HEK293 (cell line): Measurements from ENCODE around the gene CP.

ENCODE experiments used
- CTCF ChIA-PET: fragments of 350-600 bp; formaldehyde crosslinking; extraction: SDS; loops from one replicate; lab custom pipeline; 2021; ENCODE audit warnings: antibody characterized with exemption; lab: Yijun Ruan, JAX
- POLR2A ChIA-PET: fragments of 300-600 bp; formaldehyde crosslinking; extraction: SDS; loops from one replicate; lab custom pipeline; 2020; ENCODE audit warnings: antibody characterized with exemption, inconsistent platforms; lab: Yijun Ruan, JAX
- H3K27ac ChIP-seq: fragments of 200-500 bp; sonication (Bioruptor generic); 2 replicates; pipeline ENCODE4 v1.5.1; 2014; ENCODE audit warnings: low read depth, low read length, control low read depth, inconsistent platforms; ENCODE audit errors: extremely low read depth
- H3K36me3 ChIP-seq, 2 experiments: fragments of 200-500 bp in 1 of 2; sonication (Bioruptor generic) in 1 of 2; 1 replicate in 1 of 2; 2 replicates in 1 of 2; pipeline ENCODE4 v1.5.1; 2014 to 2017; ENCODE audit warnings: inconsistent platforms in 2 of 2, low read length in 2 of 2; ENCODE audit not compliant: control insufficient read depth in 2 of 2, insufficient read depth in 1 of 2
- H3K4me1 ChIP-seq: fragments of 200-500 bp; sonication (Bioruptor generic); 2 replicates; pipeline ENCODE4 v1.5.1; 2014; ENCODE audit warnings: mild to moderate bottlenecking, low read length, inconsistent platforms; ENCODE audit not compliant: control insufficient read depth, insufficient read depth
- H3K4me3 ChIP-seq: 2 replicates; pipeline ENCODE4 v1.5.1; 2011; ENCODE audit warnings: low read depth, mild to moderate bottlenecking, control low read depth, low read length, moderate library complexity
- H3K9me3 ChIP-seq: fragments of 200-500 bp; sonication (Bioruptor generic); 2 replicates; pipeline ENCODE4 v1.5.1; 2014; ENCODE audit warnings: low read depth, low read length, inconsistent platforms; ENCODE audit not compliant: control insufficient read depth, insufficient read depth
- GLIS1 ChIP-seq: fragments of 450-650 bp; formaldehyde crosslinking; IDR thresholded peaks from 2 replicates; pipeline ENCODE4 v1.5.1; 2016; ENCODE audit warnings: missing biosample characterization, missing genetic modification characterization
- HOXD13 ChIP-seq: sonication (generic); formaldehyde crosslinking; IDR thresholded peaks from 2 replicates; pipeline ENCODE4 v1.8.0; 2022; ENCODE audit warnings: missing genetic modification reagents, borderline replicate concordance
- IKZF3 ChIP-seq: fragments of 450-650 bp; IDR thresholded peaks from 2 replicates; pipeline ENCODE4 v1.5.0; 2018; ENCODE audit warnings: missing biosample characterization, mild to moderate bottlenecking, missing genetic modification characterization, moderate library complexity
- MYNN ChIP-seq: fragments of 450-650 bp; formaldehyde crosslinking; IDR thresholded peaks from 2 replicates; pipeline ENCODE4 v1.5.1; 2016; ENCODE audit warnings: missing biosample characterization, missing genetic modification characterization, borderline replicate concordance
- YY1 ChIP-seq: fragments of 450-650 bp; formaldehyde crosslinking; IDR thresholded peaks from 2 replicates; pipeline ENCODE4 v1.5.1; 2018; ENCODE audit warnings: missing biosample characterization, missing genetic modification characterization
- ZBTB44 ChIP-seq: fragments of 450-650 bp; IDR thresholded peaks from 2 replicates; pipeline ENCODE4 v1.5.1; 2018; ENCODE audit warnings: missing biosample characterization, mild to moderate bottlenecking, missing genetic modification characterization
- ZEB2 ChIP-seq: fragments of 450-650 bp; formaldehyde crosslinking; IDR thresholded peaks from 2 replicates; pipeline ENCODE4 v1.5.1; 2016; ENCODE audit warnings: missing biosample characterization, missing genetic modification characterization
- ZFP37 ChIP-seq: fragments of 450-650 bp; formaldehyde crosslinking; IDR thresholded peaks from 2 replicates; pipeline ENCODE4 v1.5.1; 2016; ENCODE audit warnings: missing biosample characterization, missing genetic modification characterization
- ZNF114 ChIP-seq: fragments of 450-650 bp; formaldehyde crosslinking; IDR thresholded peaks from 2 replicates; pipeline ENCODE4 v1.5.0; 2017; ENCODE audit warnings: missing biosample characterization, missing genetic modification characterization
- ZNF133 ChIP-seq: fragments of 450-650 bp; formaldehyde crosslinking; IDR thresholded peaks from 2 replicates; pipeline ENCODE4 v1.5.1; 2016; ENCODE audit warnings: missing biosample characterization, missing genetic modification characterization
- ZNF140 ChIP-seq: fragments of 450-650 bp; formaldehyde crosslinking; IDR thresholded peaks from 2 replicates; pipeline ENCODE4 v1.5.1; 2016; ENCODE audit warnings: missing biosample characterization, missing genetic modification characterization
- ZNF292 ChIP-seq: fragments of 450-650 bp; formaldehyde crosslinking; IDR thresholded peaks from 2 replicates; pipeline ENCODE4 v1.5.1; 2016; ENCODE audit warnings: low read depth, missing biosample characterization, missing genetic modification characterization, borderline replicate concordance
- ZNF335 ChIP-seq: fragments of 450-650 bp; formaldehyde crosslinking; conservative IDR thresholded peaks from 2 replicates; pipeline ENCODE4 v1.5.1; 2016; ENCODE audit warnings: missing biosample characterization, missing genetic modification characterization
- ZNF37A ChIP-seq: fragments of 450-650 bp; IDR thresholded peaks from 2 replicates; pipeline ENCODE4 v1.5.1; 2018; ENCODE audit warnings: missing biosample characterization, missing genetic modification characterization
- ZNF449 ChIP-seq: fragments of 450-650 bp; formaldehyde crosslinking; IDR thresholded peaks from 2 replicates; pipeline ENCODE4 v1.5.1; 2017; ENCODE audit warnings: missing biosample characterization, mild to moderate bottlenecking, missing genetic modification characterization, moderate library complexity
- ZNF473 ChIP-seq: fragments of 450-650 bp; formaldehyde crosslinking; IDR thresholded peaks from 2 replicates; pipeline ENCODE4 v1.5.1; 2017; ENCODE audit warnings: missing biosample characterization, missing genetic modification characterization
- ZNF571 ChIP-seq: fragments of 450-650 bp; formaldehyde crosslinking; IDR thresholded peaks from 2 replicates; pipeline ENCODE4 v1.5.0; 2017; ENCODE audit warnings: missing biosample characterization, missing genetic modification characterization
- ZNF626 ChIP-seq: fragments of 450-650 bp; sonication (Bioruptor Pico); formaldehyde crosslinking; IDR thresholded peaks from 2 replicates; pipeline ENCODE4 v1.5.1; 2018; ENCODE audit warnings: missing biosample characterization, missing genetic modification characterization, inconsistent platforms
- ZNF654 ChIP-seq: fragments of 450-650 bp; formaldehyde crosslinking; IDR thresholded peaks from 2 replicates; pipeline ENCODE4 v1.5.1; 2016; ENCODE audit warnings: low read depth, missing biosample characterization, missing genetic modification characterization
- ZNF660 ChIP-seq: fragments of 450-650 bp; IDR thresholded peaks from 2 replicates; pipeline ENCODE4 v1.5.1; 2018; ENCODE audit warnings: missing biosample characterization, mild to moderate bottlenecking, missing genetic modification characterization
- ZNF704 ChIP-seq: fragments of 450-650 bp; formaldehyde crosslinking; IDR thresholded peaks from 2 replicates; pipeline ENCODE4 v1.5.1; 2016; ENCODE audit warnings: missing biosample characterization, missing genetic modification characterization
- ZSCAN30 ChIP-seq: fragments of 450-650 bp; IDR thresholded peaks from 2 replicates; pipeline ENCODE4 v1.5.1; 2018; ENCODE audit warnings: missing biosample characterization, mild to moderate bottlenecking, missing genetic modification characterization, moderate library complexity
- ZSCAN4 ChIP-seq: fragments of 450-650 bp; formaldehyde crosslinking; IDR thresholded peaks from 2 replicates; pipeline ENCODE4 v1.5.1; 2017; ENCODE audit warnings: missing biosample characterization, missing genetic modification characterization

CP gene

GRCh38 chr3:149142682-149143081 is 78.9 kb downstream of the CP start (continued):
- TF ChIP-seq ZSCAN4 (tag by site-specific recombination), result no peak
- TF ChIP-seq ZNF335 (tag by site-specific recombination), result no peak
- no peak for TF ChIP-seq HOXD13 (CRISPR knock-in tag)

- H3K4me3 ChIP-seq, result no peak overlapping the region
- no peak overlapping the region for H3K27ac ChIP-seq
- peaks cover 7% of the 10 kb centered on the region; the same call in 1 of the 2 replicates for H3K4me1 ChIP-seq
- TF ChIP-seq MYNN (tag by site-specific recombination) (no peak), ZNF571 (tag by site-specific recombination) (no peak), YY1 (tag by site-specific recombination) (no peak), ZNF140 (tag by site-specific recombination) (no peak), ZNF133 (tag by site-specific recombination) (no peak), GLIS1 (peak; percentile 15; the same call in 1 of the 2 replicates), ZEB2 (tag by site-specific recombination) (no peak)
- ChIA-PET POLR2A (no interaction called here), CTCF (no interaction called here)
- no peaks in the 10 kb centered on the region for H3K9me3 ChIP-seq
- H3K36me3 ChIP-seq, result no peaks in the 10 kb centered on the region
Observed at GRCh38 chr3:149134575-149134974, 87.1 kb downstream of the CP start.

- CTCF ChIA-PET, result interaction anchor here (0.6 kb wide), 1 partner anchor 8 kb away, joined by 3 read pairs; no protein-coding TSS in a partner anchor
- Histone ChIP-seq H3K36me3 (no peaks in the 10 kb centered on the region), H3K4me3 (no peak overlapping the region), H3K4me1 (peaks cover 7% of the 10 kb centered on the region; the same call in 1 of the 2 replicates), H3K9me3 (no peaks in the 10 kb centered on the region), H3K27ac (no peak overlapping the region)
- POLR2A ChIA-PET, result no interaction called here
- no peak for TF ChIP-seq ZBTB44
- no peak for TF ChIP-seq ZNF292 (tag by site-specific recombination)
Observed at GRCh38 chr3:149131589-149131988, 90.0 kb downstream of the CP start.

- H3K27ac ChIP-seq, result peak within 1 kb of the TSS; percentile 56; the same call in 1 of the 2 replicates
- ChIA-PET CTCF (interaction anchor here (0.5 to 2.8 kb wide), 5 partner anchors 9 to 143 kb away, joined by 3 to 16 read pairs (median 3); no protein-coding TSS in a partner anchor), POLR2A (interaction anchor here (0.7 to 1.8 kb wide), 6 partner anchors 10 to 138 kb away, joined by 3 to 4 read pairs (median 3); partner anchors contain the start of gene GYG1)
- no peaks in the 10 kb centered on the region for H3K9me3 ChIP-seq
- H3K36me3 ChIP-seq, result no peaks in the 10 kb centered on the region
- H3K4me3 ChIP-seq, result peak within 1 kb of the TSS; percentile 99
- H3K4me1 ChIP-seq, result peaks cover 7% of the 10 kb centered on the region; the same call in 1 of the 2 replicates
- TF ChIP-seq ZNF626 (tag by site-specific recombination) (no peak), ZNF133 (tag by site-specific recombination) (no peak), ZNF660 (tag by site-specific recombination) (0 out of 2 replicates have a peak, but pooled peaks have one; percentile 9), ZNF704 (tag by site-specific recombination) (no peak), ZNF654 (no peak), ZFP37 (tag by site-specific recombination) (peak; percentile 78; the same call in 1 of the 2 replicates), IKZF3 (no peak), ZNF37A (tag by site-specific recombination) (no peak), ZNF449 (tag by site-specific recombination) (no peak; the same call in 1 of the 2 replicates), ZSCAN30 (tag by site-specific recombination) (peak; percentile 60; the same call in 1 of the 2 replicates), ZNF114 (tag by site-specific recombination) (no peak), ZNF473 (tag by site-specific recombination) (no peak)
Observed at GRCh38 chr3:149129326-149130205, 92.1 kb downstream of the CP start, which contains the start of gene HPS3. Gene HPS3, plus strand, starts transcription at chr3:149129638. Its CDS starts 86 bp downstream, at chr3:149129724.
